Liver (tissue), 3 donors: ENCODE measurements around the gene BMP6.

Experiments
- FOXA1 ChIP-seq: IDR thresholded peaks from 2 replicates; pipeline ENCODE4 v1.6.1; 2016; ENCODE audit warnings: antibody characterized with exemption
- FOXA2 ChIP-seq: IDR thresholded peaks from 2 replicates; pipeline ENCODE4 v1.6.1; 2016; ENCODE audit warnings: antibody characterized with exemption
- HNF4G ChIP-seq: IDR thresholded peaks from 2 replicates; pipeline ENCODE4 v1.6.1; 2016; ENCODE audit warnings: antibody characterized with exemption
- RAD21 ChIP-seq, 2 donors: IDR thresholded peaks; 2 replicates each; pipeline ENCODE4 v1.6.1; 2016; ENCODE audit warnings: antibody characterized with exemption in 2 of 2, mild to moderate bottlenecking in 2 of 2
- RXRA ChIP-seq, 2 donors: IDR thresholded peaks; 2 replicates each; pipeline ENCODE4 v1.6.1; 2017 to 2018; ENCODE audit warnings: antibody characterized with exemption in 2 of 2, mild to moderate bottlenecking in 1 of 2
- TAF1 ChIP-seq: conservative IDR thresholded peaks from 2 replicates; pipeline ENCODE4 v1.6.1; 2016; ENCODE audit warnings: antibody characterized with exemption, mild to moderate bottlenecking
- YY1 ChIP-seq: IDR thresholded peaks from 2 replicates; pipeline ENCODE4 v1.6.1; 2016; ENCODE audit warnings: antibody characterized with exemption, mild to moderate bottlenecking
- TF ChIP-seq, protein P1 (sequence below): fragments of 150-350 bp; IDR thresholded peaks from 2 replicates; pipeline ENCODE4 v1.5.1; 2017; ENCODE audit warnings: improper control_type of control experiment, low read depth, low read length; ENCODE audit not compliant: missing input control
- donor health status: healthy.
- donor health status: healthy.

DNA sequence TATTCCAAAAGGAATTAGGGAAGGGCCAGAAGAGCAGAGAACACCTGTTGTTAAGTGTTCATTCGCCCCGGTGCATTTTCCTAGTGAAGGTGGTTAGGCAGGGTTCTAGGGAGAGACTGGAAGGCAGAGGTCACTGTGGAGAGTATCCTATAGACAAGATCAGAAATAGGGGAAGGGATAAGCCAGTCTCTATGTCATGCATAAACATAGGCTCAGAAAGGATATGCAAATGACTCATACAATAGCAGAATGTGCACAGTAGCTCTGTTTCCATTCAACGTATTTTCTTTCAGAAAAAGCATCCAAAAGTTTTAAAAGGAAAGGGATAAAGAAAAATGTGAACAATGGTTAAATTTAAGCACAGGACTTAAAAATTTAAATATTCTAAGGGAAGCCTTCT, 47.4 kb downstream of the BMP6 start:
- TF ChIP-seq, protein P1, sequence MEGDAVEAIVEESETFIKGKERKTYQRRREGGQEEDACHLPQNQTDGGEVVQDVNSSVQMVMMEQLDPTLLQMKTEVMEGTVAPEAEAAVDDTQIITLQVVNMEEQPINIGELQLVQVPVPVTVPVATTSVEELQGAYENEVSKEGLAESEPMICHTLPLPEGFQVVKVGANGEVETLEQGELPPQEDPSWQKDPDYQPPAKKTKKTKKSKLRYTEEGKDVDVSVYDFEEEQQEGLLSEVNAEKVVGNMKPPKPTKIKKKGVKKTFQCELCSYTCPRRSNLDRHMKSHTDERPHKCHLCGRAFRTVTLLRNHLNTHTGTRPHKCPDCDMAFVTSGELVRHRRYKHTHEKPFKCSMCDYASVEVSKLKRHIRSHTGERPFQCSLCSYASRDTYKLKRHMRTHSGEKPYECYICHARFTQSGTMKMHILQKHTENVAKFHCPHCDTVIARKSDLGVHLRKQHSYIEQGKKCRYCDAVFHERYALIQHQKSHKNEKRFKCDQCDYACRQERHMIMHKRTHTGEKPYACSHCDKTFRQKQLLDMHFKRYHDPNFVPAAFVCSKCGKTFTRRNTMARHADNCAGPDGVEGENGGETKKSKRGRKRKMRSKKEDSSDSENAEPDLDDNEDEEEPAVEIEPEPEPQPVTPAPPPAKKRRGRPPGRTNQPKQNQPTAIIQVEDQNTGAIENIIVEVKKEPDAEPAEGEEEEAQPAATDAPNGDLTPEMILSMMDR = no peak
- TF ChIP-seq RXRA (IDR thresholded peaks at IDR 0.05) (no peak), TAF1 (no peak), YY1 (no peak), RAD21 (IDR thresholded peaks at IDR 0.05) (no peak), FOXA1 (no peak), FOXA2 (no peak), HNF4G (no peak)
